Stimulated activated naive CD8-positive, alpha-beta T cell treated with anti-CD3 and anti-CD28 coated beads, Interleukin-15, Interleukin-2, amounts not matched to agents 100 U/mL and 50 U/mL, for 24 hours (primary cell): Measurements from ENCODE around the gene EMP3.
"Not testable (repeated sequence)": the region's sequence is repeated elsewhere in the genome, so short reads cannot be mapped to it uniquely, and the experiment has no call there.

Source experiments
- ATAC-seq: fragments of 150-1000 bp; cut with Tn5 transposase; one replicate; pipeline ENCODE4 v1.10.0; 2021
- DNase-seq: peaks from one replicate; pipeline ENCODE4 v3.0.0; 2021

The EMP3 gene

DNA sequence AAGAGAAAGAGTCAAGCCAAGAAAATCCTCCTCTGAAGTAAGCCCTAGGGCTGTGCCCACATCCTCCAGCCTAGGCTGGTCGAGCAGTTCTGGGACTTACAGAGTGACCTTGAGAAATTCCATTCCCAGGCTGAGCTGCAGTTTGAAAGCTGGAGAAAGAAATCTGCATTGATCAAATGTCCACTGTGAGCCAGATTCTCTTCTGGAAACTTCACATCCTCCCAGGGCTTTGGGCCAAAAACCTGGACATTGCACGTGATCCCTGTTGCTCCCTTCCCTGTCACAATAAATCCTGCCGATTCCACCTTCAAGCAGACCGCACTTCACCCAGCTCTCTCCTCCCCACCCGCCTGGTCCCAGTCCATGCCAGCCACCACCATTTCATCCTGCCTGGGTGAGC, 22.7 kb downstream of the EMP3 start:
- ATAC-seq, result no peak

DNA sequence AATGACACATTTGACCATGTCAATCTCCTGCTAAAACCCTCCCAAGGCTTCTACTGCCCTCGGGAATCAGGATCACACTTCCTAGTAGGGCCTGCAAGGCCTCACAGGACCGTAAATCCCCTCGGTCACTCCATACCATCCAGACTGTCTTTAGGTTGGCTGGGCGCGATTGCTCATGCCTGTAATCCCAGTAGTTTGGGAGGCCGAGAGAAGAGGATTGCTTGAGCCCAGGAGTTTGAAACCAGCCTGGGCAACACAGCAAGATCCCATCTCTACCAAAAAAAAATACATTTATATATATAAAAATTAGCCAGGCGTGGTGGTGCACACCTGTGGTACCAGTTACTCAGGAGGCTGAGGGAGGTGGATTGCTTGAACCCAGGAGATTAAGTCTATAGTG, 23.4 kb downstream of the EMP3 start:
- ATAC-seq (no peak), DNase-seq (no peak)

More for the DNA sequence above, 22.7 kb downstream of the EMP3 start:
- no peak for DNase-seq

DNA sequence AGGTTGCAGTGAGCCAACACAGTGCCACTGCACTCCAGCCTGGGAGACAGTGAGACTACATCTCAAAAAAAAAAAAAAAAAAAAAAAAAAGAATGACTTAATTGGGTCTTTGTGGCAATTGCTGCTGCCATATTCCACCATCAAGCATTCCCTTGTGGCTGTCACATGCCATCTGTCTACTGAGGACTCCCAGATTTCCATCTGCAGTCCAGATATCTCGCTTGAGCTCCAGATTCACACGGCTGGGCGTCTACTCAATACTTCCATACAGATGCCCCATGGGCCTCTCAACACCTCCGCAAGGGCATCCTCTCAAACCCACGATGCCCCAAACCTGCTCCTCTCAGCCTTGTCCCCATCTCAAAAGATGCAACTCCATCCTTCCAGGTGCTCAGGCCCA, 25.5 kb downstream of the EMP3 start:
- ATAC-seq (no peak), DNase-seq (no peak)

DNA sequence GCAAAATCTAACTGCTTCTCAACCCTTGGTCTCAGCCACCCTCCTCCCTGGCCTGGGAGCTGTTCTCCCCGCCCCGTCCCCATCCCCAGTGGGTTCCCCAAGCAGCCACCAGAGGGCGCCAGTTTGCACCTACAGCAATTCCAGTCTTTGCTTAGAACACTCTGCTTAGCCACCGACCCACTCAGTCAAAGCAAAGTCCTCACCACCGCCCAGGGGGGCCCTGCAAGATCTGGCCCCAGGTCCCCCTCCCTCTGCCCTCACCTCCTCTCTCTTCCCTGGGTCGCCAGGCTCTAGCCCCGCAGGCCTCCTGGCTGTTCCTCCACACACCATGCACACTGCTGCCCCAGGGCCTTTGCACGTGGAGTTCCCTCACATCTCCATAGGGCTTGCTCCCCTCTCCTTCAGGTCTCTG, 26.0 kb downstream of the EMP3 start:
- DNase-seq (peak; percentile 89), ATAC-seq (peak; percentile 78)

DNA sequence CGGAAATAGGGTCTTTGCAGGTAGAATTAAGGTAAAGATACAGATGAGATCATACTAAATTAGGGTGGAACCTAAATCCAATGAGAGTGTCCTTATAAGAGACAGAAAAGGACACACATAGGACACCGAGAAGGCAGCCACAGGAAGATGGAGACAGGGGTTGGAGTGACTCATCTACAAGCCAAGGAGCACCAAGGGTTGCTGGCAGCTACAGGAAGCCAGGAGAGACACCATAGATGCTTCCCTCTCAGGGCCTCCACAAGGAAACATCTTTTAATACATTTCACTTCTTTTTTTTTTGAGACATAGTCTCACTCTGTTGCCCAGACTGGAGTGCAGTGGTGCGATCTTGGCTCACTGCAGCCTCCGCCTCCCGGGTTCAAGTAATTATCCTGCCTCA, 28.3 kb downstream of the EMP3 start:
- no peak for ATAC-seq
- no peak for DNase-seq

GRCh38 chr19:48354332-48354992, 29.1 kb downstream of the EMP3 start:
- no peak for ATAC-seq
- no peak for DNase-seq

GRCh38 chr19:48355365-48355954, 30.1 kb downstream of the EMP3 start:
- DNase-seq (no peak), ATAC-seq (no peak)

DNA sequence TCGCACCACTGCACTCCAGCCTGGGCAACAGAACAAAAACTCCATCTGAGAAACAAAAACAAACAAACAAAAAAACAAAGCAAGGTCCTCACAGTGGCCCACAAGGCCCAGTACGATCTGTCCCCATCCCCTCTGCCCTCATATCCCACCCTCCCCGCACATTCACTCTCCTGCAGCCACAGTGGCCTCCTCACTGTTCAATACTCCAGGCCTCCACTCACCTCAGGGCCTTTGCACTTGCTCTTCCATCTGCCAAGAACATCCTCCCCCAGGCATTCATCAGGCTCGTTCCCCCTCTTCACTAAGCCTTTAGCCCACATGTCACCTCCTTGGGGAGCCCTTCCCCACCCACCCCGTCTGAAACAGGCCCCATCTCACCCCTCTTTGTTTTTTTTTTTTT, 33.8 kb downstream of the EMP3 start:
- no peak for ATAC-seq
- DNase-seq, result no peak

- ATAC-seq, result no peak
- no peak for DNase-seq
Observed at GRCh38 chr19:48361912-48362311, 36.6 kb downstream of the EMP3 start.

- ATAC-seq (peak; percentile 77), DNase-seq (peak; percentile 92)
Observed at GRCh38 chr19:48362716-48363499, 37.6 kb downstream of the EMP3 start.

GRCh38 chr19:48363500-48363809, 38.1 kb downstream of the EMP3 start:
- ATAC-seq, result peak; percentile 5
- no peak for DNase-seq

DNA sequence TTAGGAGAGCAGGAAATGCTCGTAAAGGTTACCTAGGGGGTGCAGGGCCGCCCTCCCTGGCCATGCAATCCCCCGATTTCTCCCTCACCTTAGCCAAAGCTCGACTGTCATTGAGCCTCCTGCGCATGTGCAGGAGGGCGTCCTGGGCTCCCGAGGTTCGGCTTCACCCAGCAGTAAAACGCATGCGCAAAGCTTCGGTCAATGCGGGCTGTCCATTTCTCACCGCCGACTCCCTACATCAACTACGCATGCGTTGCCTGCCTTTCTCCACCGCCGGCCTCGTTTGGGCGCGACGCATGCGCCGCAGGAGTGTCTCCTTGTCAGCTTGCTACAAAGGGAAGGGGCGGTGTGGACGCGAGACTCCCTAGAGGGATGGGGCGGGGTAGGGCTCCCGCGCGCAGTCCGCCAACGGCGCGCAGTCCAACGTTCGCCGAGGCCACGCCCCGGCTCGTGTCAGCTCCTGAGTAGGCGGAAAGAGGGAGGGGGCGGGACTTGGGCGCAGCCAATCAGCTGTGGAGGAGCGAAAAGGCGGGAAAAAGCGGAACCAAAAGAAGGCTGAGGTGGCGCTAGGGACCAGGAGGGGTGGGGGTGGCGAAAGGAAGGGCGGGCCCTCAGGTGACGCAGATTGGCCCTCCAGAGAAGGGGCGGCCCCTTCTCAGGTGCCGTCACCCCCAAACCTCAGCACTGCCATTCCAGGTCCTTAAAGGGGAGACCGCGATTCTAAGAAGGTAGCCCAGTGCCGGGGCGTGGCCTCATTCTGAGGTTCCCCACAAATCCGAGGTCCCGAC, 38.7 kb downstream of the EMP3 start, which contains the start of the genes SYNGR4 and TMEM143:
SYNGR4 (plus strand) TSS at position 558 of the 788 bp plus-strand sequence. CDS start 1,476 bp downstream, outside the sequence.
TMEM143 (minus strand) TSS at position 131 of the 788 bp plus-strand sequence; CDS start at position 111, 20 bp downstream.
- ATAC-seq (peak; percentile 93), DNase-seq (peak; percentile 97)

DNA sequence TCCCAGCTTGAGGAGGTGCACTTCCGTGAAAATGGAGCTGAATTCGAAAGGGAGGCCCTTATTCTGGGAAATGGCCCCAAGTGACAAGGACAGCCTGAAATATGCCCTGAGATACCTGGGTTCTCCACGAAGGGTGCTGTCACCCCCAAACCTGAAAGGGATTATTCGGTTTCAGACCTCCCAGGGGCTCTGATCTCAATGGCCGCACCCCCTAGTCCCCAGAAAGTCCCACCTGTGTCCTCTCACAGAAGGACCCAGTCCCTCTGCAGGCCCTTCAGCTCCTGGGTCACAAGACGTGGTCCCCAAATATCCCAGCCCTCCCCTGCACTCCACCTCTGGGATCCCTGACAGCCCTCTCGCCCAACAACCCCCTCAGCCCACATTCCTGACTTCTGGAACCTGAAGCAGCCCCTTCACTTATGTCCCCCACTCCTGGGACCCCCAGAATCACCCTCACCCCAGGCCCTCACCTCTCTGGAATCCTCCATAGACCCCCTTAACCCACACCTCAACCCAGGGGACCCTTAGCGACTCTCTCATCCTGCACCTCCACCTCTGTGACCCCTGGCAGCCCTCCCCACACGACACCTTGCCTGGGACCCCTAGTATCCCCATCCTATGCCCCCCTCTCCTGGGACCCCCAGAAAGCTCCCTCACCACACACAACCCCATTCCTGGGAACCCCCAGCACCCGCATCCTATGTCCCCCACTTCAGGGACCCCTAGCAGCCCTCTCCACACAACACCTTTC, 39.4 kb downstream of the EMP3 start:
- no peak for ATAC-seq
- DNase-seq, result no peak

DNA sequence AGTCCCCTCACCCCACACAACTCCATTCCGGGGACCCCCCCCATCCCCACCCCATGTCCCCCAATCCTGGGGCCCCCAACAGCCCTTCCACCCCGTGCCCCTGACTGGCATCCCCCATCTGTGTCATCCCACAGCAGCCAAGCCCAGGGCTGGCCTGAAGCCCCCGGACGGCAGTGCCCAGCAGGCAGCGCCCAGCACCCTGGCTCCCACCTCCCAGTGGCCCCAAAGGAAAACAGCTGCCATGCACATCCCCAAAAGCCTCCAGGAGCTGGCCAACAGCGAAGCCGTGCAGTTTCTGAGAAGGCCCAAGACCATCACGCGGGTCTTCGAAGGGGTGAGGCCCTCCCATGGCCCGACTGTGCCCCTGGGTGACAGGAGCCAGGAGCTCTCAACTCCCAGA, 40.2 kb downstream of the EMP3 start:
- DNase-seq (no peak), ATAC-seq (no peak)

GRCh38 chr19:48367855-48368254, 42.5 kb downstream of the EMP3 start:
- no peak for ATAC-seq
- no peak for DNase-seq

- ATAC-seq (no peak), DNase-seq (no peak)
Observed at GRCh38 chr19:48368936-48369335, 43.6 kb downstream of the EMP3 start.

DNA sequence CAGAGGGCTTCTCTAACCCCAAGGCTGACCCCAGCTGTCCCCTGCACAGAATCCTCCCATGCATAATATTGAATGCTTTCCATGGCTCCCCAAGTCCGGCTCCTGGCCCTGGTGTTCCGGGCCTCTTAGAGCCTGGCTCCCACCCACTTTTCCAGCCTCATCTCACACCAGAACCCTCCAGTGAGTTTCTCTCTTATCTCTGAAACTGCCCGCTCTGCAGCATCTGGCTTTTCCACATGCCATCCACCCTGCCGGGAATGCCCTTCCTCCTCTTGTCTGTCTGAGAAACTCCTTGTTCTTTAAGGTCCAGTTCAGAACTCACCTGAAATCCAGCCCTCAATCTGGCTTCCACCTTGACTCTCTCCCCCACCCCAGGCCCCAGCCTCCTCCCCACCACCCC, 45.6 kb downstream of the EMP3 start:
- DNase-seq (no peak), ATAC-seq (no peak)

DNA sequence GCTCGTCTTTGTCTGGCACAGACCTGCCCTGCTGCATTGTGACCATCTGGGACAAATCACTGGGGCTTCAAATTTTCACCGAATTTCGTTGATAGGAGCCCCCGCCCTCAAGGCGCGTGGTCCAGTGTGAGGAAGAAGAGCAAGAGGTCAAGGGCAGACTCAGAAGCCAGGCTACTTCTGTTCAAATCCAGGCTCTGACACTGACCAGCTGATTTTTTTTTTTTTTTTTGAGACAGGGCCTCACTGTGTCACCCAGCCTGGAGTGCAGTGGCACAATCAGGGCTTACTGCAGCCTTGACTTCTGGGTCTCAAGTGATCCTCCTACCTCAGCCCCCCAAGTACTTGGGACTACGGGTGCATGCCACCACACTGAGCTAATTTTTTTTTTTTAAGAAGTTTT, 46.0 kb downstream of the EMP3 start:
- DNase-seq, result no peak
- ATAC-seq, result no peak

- not testable (repeated sequence) for DNase-seq, ATAC-seq
Observed at GRCh38 chr19:48371771-48372170, 46.4 kb downstream of the EMP3 start.

- ATAC-seq (peak; percentile 6), DNase-seq (no peak)
Observed at GRCh38 chr19:48372904-48373303, 47.6 kb downstream of the EMP3 start.

- ATAC-seq, result no peak
- DNase-seq, result no peak
Observed at GRCh38 chr19:48373567-48373966, 48.2 kb downstream of the EMP3 start.

GRCh38 chr19:48378194-48378570, 52.8 kb downstream of the EMP3 start:
- no peak for DNase-seq
- no peak for ATAC-seq
